Astrocyte of the spinal cord (primary cell): ENCODE data around the gene RBSN.

Experiments used
- DNase-seq: peaks from one replicate; pipeline ENCODE4 v3.0.0; 2011; ENCODE audit warnings: low read depth, low spot score
- H3K4me3 ChIP-seq: 2 replicates; pipeline ENCODE4 v1.5.1; 2011; ENCODE audit warnings: low read depth, mild to moderate bottlenecking, low read length, moderate library complexity
- in situ Hi-C: cut with HindIII; loops from 2 replicates; pipeline ENCODE4 v1.10.0; 2017; ENCODE audit warnings: low sequenced_read_pairs
- TF ChIP-seq, protein P1 (sequence below): IDR thresholded peaks from 2 replicates; pipeline ENCODE4 v1.5.1; 2012; ENCODE audit warnings: low read depth, mild to moderate bottlenecking, low read length, inconsistent platforms

RBSN gene

DNA sequence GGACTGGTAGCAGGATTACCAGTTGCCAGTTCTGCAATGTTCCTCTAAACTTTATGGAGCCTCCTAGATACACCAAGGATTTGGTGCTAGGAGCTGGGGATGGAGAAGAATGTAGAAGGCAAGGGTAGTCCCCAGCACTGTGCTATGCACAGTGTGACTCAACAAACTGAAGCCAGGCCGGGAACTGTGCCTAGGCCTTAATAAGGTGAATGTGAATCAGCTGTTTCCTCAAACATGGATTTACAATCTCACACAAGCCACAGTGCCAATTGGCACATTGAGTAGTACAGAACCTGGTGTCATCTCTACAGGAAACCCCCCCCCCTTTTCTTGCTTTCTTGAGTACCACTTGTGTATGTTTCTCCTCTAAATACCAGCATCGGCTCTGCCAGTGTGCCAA lies 66.3 kb downstream of the RBSN start:
- TF ChIP-seq, protein P1, sequence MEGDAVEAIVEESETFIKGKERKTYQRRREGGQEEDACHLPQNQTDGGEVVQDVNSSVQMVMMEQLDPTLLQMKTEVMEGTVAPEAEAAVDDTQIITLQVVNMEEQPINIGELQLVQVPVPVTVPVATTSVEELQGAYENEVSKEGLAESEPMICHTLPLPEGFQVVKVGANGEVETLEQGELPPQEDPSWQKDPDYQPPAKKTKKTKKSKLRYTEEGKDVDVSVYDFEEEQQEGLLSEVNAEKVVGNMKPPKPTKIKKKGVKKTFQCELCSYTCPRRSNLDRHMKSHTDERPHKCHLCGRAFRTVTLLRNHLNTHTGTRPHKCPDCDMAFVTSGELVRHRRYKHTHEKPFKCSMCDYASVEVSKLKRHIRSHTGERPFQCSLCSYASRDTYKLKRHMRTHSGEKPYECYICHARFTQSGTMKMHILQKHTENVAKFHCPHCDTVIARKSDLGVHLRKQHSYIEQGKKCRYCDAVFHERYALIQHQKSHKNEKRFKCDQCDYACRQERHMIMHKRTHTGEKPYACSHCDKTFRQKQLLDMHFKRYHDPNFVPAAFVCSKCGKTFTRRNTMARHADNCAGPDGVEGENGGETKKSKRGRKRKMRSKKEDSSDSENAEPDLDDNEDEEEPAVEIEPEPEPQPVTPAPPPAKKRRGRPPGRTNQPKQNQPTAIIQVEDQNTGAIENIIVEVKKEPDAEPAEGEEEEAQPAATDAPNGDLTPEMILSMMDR = no peak

DNA sequence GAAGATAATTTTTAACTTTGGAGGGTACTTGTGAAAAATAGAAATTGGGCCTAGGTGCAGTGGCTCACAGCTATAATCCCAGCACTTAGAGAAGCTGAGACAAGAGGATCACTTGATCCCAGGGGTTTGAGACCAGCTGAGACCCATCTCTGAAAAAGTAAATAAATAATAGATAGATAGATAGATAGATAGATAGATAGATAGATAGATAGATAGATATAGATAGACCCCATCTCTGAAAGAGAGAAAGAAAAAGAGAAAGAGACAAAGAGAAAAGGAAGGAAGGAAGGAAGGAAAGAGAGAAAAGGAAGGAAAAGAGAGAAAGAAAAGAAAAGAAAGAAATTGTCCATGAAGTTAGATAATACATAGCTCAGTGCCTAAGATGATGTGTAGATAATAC lies 69.3 kb downstream of the RBSN start:
- in situ Hi-C loops = no loop called here
- TF ChIP-seq, protein P1 = no peak
- DNase-seq = no peak
- H3K4me3 ChIP-seq = no peak overlapping the region

More for the DNA sequence above, 66.3 kb downstream of the RBSN start:
- in situ Hi-C loops = no loop called here
- DNase-seq = no peak
- H3K4me3 ChIP-seq = no peak overlapping the region

DNA sequence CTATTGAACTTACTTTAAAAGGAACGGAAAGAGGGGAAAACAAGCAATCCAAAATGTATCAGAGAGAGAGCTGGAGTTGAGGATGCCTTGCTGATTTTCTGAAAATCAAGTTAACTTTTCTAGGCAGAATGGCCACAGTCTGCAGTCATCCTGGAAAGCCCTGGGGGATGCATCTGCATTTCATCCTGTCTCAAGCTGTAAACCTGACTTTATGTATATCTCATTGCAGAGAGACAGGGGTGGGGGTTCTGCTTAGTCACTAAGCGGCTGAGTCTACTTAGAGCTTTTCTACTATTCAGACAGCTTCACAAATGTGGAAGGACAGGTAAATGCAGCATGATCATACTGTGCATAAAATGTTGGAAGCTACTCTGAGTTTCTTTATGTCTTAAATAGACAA lies 75.2 kb downstream of the RBSN start:
- in situ Hi-C loops = no loop called here
- TF ChIP-seq, protein P1 = no peak
- DNase-seq = no peak
- no peak overlapping the region for H3K4me3 ChIP-seq

DNA sequence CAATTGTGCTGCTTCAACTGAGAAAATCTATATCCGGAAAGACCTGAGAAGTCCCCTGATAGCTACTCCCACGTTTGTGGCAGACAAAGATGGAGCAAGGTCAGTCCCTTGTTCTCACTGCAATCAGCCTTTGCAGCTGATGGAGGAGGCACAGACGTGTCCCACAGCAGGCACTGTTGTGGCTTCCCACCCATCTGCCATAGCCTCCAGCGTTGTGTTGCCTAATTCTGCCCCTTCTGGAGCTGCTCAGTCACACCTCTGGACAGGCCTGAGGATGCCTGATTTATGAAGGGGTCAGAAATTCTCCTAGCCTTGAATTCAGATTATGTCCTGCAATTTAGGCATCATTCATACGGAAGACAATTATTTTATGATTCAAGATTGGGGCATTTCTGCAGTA lies 75.7 kb downstream of the RBSN start:
- no peak for DNase-seq
- TF ChIP-seq, protein P1 = no peak
- in situ Hi-C loops = no loop called here
- no peak overlapping the region for H3K4me3 ChIP-seq
